Left renal pelvis (tissue), 4 donors: ENCODE results near the gene TASP1. TPM values are rescaled to one million over a fixed set of nuclear protein-coding genes. Genes with fewer than 3 reads are reported as not detected.
A peak's percentile ranks its signal among the peaks of the same experiment; 100 is the strongest.
"Not testable (repeated sequence)": the region's sequence is repeated elsewhere in the genome, so short reads cannot be mapped to it uniquely, and the experiment has no call there.

Experiments used
- DNase-seq, 4 donors: peaks; one replicate each; pipeline ENCODE4 v3.0.0-alpha.2; 2013; ENCODE audit warnings: low read depth in 4 of 4, low spot score in 3 of 4
- polyA plus RNA-seq, 4 donors: library from polyadenylated mRNA; unstranded; fragments of 120-200 nt; gene quantifications; one replicate each; pipeline ENCODE4 v1.2.1, GENCODE V29; 2013; ENCODE audit not compliant: insufficient read length in 4 of 4

Gene TASP1
- polyA plus RNA-seq, 4 donors: 8.4 to 14.7 (median 14.4) TPM

DNA sequence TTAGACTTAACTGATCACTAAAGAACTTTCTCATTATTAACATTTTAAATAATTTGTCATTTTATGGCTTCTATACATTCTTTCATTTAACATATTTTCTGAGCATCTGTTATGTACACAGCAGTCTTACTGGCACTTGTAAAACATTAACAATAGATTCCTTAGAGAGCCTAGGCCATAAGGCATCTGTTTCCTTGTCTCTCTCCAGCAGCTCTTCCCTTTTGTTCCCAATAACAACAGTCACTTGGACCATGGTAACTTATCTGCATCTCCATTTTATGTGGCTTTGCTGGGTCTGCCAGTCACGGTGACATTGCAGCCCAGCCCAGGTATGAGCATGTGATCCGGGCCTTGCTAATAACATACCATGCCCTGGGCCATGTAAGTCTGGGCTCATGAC, 11.7 kb upstream of the TASP1 start:
- DNase-seq: no peak

DNA sequence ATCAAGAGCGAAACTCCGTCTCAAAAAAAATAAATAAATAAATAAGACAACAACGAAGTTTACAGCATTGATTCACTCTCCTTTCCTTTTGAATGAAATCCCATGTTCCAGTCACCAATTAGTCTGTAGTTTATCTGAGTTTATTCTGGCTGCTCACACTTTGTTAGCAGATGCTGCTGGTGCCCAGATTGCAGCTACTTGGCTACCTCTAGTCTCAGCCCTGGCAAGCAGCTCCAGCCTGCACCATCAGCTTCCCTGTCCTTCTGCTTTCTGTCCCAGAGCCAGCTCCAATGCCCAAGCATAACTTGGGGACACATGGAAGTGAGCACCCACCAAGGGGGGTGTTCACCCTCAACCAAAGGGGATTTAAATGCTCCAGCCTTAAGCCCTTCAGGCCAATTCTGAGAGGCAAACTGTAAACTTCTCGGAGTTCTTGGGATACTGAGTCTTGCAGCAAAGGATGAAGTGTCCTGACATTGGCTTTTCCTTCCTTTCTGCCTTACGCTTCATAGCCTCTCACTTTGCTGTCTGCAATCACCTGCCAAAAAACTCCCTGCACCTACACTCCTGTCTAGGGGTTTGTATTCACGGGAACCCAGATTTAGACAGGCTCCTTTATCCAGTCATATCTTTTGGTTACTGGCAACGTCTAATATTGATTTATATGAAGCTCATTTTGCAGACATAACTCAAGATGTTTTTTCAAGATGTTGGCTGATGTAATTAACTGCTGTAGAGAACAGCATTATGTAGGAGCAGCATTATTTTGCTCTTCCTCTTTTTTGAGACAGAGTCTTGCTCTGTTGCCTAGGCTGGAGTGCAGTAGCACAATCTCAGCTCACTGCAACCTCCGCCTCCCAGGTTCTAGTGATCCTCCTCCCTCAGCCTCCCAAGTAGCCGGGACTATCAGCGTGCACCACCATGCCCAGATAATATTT, 9.8 kb upstream of the TASP1 start:
- no peak for DNase-seq

DNA sequence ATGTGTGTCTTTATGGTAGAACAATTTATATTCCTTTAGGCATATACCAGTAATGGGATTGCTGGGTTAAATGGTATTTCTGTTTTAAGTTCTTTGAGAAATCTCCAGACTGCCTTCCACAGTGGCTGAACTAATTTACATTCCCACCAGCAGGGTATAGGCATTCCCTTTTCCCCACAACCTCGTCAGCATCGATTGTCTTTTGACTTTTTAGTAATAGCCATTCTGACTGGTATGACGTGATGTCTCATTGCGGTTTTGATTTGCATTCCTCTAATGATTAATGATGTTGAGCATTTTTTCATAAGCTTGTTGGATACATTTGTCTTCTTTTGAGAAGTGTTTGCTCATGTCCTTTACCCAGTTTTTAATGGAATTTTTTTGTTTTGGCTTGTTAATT, 5.3 kb upstream of the TASP1 start:
- no peak for DNase-seq

DNA sequence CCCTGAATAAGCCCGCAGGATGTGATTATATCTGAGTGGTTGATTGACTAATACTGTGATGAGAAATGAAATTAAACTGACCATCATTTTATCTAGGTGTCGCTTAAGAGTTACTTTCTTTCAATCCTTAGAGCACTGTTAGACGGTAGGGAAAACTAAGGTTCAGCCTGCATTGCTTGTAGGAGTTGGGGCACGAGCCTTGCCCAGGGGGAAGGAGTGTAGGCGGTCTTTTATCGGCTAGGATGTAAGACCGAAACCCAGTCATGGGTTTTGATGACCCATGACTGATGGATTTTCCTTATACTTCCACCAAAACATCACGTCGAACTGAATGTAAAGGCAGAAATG, 392 bp upstream of the TASP1 start:
- DNase-seq: peak in 1 of 4 donors; percentile 18

DNA sequence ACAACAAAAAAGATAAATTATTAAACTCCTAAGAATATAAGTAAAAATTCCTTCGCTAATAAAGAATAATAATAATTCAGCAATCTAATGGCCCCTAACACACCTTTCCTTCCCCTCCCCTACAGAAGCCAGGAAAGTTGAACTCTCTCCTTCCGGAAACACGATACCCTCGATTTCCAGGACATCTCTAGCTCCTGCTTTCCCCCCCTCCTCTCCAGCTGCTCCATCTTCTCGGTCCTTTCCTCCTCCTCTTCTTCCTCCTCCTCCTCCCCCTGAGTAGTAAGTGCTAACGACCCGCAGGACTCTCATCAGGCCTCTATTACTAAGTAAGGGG, 603 bp downstream of the TASP1 start:
- peak in 1 of 4 donors; percentile 16 for DNase-seq

DNA sequence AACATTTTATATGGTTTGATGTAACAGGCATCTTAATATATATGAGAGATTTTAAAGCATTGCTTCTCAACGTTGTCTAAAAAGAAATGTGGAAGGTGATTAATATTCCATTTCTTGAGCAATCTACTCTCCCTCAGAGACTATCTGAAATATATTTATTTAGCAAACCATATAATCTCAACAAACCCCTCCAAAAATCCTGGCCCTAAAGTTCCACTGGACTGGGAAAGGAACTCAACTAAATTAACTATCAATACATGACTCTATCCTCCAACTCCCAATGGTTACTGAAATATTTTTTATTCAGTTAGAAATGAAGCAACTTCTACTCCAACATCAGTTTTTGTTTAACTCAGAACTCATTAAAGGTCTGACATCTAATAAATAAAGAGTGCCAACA, 6.3 kb downstream of the TASP1 start:
- no peak for DNase-seq

DNA sequence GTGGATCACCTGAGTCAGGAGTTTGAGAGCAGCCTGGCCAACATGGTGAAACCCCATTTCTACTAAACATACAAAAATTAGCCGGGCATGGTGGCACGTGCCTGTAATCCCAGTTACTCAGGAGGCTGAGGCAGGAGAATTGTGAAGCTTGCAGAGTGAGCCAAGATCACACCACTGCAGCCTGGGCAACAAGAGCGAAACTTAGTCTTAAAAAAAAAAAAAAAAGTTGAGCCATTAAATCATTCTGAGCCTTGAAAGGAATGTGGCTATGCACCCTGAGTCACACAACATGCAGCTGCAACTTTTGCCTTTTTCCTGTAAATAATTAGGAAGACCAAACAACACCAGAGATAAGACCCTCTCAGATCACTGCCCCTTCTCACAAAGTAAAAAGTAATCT, 11.2 kb downstream of the TASP1 start:
- not testable (repeated sequence) for DNase-seq

DNA sequence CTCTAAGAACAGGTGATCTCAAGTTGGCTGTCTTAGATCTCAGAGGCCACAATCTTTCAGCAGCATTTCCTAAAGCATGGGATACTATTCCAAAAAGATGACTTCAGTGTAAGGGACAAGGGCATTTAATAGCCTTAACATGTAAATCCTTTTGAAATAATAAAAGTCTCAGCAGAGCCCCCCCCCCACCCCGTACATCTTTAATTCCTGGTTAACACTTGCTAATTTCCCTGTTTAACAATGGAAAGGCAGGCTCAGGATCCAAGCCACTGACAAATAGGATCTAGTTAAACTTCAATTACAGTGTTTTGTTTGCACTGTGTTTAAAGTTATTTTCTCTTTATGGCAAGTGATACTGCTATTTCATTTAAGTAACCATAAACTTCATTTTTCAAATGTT, 12.0 kb downstream of the TASP1 start:
- no peak for DNase-seq

DNA sequence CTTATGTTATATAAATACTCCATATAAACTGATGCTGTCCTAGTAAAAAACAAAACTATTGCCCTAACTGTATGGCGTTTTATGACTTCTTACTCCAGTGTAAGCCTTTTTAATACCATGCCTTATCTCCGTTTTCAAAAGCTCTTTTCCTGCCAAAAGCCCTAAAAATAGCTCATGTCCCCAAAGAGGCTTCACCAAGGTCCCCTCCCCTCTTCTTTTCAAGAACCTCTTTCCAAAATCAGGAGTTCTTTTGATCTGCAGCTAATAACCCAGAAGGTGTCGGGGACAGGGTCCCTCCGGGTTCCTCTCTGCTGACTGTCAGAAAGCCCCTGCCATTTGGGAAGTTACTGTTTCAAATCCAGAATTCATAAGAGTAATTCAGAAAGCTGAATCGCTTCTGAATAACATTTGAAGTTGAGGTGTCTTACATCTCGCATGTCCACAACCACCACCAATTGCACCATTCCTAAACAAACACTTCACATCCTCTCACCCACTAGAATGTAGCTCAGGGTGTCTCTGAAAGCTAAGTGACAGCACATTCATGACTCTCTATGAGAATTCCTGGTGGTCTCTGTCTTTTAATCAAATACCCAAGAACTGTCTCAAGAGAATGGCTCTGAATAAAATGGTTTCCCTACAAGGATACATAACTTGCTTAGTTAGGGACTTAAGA, 13.3 kb downstream of the TASP1 start:
- no peak for DNase-seq

DNA sequence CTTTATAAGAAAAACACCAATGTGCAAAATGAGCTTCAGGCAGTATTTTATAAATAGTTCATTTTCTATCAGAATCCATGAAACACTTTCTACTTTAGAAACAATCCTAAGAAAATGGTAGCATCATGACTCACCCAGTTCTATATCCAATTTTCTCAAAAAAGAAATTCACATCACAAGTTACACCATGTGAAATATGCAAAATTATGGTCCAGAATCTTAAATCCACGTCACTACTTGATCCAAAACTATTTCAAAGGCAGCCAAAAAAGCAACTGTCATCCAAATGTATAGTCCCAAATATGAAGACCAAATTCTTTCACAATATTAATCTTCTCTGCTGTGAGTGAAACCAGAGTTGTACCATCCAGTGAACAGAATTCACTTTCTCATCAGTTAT, 19.3 kb downstream of the TASP1 start:
- not testable (repeated sequence) for DNase-seq

DNA sequence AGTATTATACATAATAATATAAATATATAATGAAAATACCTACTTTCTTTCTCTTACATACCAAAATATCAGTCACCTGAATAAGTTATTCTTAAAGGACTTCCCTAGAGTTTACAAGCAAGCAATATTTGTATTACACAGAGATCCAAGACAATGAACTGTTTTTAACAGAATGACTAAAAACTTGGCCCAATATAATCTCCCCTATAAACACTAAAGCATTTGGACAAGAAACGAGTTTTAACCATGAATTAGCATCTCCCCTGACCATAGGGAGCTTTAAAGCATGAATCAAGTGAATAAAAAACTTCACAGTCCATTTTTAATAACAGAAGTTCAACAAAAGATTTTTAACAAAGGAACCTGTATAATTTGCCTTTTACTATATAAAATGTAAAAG, 20.3 kb downstream of the TASP1 start:
- not testable (repeated sequence) for DNase-seq

DNA sequence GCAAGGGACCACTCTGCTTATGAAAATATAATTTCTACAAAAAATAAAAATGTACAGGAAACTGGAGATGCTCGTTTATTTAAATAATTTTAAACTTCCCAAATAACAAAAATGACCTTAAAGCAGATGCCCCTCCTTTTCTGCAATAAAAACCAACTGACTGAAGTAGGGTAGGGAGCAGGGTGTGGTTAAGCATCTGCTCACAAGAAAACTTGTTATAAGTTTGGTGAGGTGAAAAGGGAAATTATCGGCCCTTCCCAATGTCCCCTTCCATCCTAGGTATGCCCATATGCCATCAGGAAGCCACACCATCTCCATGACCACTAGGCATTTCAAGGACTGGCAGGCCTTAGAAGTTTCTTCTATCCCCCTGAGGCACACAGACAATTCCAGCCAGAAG, 21.1 kb downstream of the TASP1 start:
- DNase-seq: not testable (repeated sequence)

DNA sequence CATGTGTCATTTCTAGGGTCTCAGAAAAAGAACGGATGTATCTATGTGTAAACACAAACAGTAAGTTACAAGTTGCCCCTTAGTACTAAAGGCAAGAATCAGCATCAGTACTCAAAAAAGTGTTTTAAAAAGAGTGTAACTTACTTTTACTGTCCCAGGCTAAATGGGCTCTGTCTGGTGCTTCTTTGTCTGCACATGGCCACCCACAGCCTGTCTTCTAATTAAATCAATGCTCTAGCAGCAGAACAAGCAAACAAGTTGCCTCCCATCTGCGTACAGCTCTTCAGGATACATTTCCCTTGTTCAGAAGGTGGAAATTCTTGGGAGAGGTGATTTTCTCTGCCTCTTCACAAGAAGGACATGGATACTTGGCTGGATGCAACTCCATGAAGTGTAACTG, 22.0 kb downstream of the TASP1 start:
- DNase-seq: not testable (repeated sequence)

DNA sequence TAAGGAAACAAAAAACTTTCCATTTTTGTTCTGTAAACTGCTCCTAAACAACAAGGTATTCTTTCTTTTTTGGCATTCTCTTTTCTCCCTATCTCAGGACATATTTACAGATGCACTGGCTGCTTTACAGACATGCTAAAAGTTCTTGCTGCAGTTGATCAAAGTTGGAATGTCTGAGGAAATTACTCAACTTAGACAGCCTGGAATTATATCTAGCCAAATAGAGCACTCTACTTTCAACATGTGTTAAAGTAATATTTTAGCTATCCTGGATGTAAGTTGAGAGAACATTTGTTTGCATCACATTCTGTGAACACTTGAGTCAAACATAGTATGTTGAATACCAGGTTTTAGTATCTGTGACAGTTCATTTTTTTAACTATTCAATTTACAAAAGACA, 24.8 kb downstream of the TASP1 start:
- DNase-seq: no peak

DNA sequence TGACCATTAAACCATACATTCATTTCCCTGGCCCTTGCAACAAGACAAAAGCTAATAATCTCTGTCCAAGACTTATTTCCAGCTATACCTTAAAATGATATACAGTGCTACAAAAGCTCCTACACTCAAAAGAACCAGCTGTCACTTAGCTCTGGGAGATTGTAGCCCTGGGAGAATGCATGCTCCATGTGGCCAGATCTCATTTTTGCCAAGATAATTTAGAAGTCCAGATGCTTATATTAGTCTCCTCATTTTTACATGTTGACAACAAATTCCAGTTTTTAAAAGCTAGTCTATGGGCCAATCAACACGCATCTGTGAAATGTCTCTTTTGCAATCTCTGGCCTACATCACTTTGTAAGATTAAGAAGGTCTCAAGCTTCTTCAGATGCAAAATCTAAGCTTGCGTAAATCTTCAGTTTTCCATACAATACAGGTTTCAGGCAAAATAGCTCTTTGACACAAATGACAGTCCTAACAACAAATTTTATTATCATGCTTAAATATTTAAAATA, 27.1 kb downstream of the TASP1 start:
- no peak for DNase-seq

DNA sequence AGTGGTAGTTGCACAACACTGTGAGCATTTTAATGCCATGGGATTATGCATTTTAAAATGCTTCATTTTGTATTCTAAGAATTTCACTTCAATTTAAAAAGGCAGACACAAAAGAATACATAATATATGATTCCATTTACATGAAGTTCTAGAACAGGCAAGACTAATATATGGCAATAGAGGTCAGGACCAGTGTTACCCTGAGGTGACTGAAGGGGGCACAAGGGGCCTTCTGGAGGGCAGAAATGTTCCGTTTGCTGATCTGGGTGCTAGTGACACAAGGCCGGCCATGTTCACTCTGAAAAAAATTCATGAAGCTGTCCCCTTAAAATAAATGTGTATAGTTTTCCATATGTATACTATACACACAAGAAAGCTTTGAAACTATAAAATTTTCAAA, 28.5 kb downstream of the TASP1 start:
- DNase-seq: no peak

DNA sequence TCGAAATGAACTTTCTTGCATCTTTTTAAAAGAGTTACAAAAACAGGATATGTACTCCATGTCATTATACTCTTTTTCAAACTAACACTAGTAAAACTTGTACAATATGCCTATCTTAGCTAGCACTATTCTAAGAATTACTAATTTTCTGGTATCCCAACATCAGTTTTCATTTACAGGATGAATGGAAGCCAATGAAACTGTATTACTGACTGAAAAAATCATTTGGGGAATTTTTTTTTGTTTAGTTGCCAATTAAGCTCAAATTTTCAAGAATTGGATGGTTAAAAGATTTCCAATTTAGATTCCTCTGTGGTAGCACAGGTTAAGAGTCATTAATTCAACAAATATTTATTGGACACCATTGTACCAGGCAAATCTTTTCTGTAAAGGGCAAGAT, 30.7 kb downstream of the TASP1 start:
- no peak for DNase-seq

DNA sequence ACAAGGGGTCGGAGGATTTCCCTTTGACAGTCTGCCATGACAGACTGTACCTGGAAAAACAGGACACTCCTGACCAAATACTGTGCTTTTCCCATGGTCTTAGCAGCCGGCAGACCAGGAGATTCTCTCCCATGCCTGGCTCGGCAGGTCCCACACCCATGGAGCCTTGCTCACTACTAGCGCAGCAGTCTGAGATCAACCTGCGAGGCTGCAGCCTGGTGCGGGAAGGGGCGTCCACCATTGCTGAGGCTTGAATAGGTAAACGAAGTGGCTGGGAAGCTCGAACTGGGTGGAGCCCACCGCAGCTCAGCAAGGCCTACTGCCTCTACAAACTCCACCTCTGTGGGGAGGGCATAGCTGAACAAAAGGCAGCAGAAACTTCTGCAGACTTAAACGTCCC, 45.3 kb downstream of the TASP1 start:
- not testable (repeated sequence) for DNase-seq

DNA sequence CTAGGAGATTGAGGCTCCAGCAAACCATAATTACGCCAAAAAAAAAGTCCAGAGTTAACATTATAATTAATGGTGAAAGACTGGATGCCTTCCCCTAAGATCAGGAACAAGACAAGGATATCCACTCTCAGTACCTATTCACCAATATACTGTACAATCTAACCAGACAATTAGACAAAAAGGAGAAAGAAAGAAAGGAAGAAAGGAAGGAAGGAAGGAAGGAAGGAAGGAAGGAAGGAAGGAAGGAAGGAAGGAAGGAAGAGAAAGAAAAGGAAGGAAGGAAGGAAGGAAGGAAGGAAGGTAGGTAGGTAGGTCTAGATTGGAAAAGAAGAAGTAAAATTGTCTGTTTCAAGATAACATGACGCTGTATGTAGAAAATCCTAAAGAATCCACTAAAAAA, 50.7 kb downstream of the TASP1 start:
- no peak for DNase-seq

DNA sequence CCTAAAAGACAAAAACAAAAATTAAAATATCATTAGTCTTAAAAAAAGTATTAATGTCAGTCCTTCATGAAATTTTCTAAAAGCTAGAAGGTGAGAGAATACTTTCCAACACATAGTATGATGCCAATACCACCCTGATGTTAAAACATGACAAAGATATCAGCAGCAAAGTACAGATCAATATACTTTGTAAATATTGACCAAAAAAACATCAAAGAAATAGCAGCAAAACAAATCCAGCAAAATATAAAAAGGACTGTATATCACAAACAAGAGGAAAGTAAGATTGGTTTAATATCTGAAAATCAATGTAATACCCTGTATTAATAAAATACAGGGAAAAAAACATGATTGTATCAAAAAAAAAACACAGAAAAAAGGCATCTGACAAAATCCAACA, 51.4 kb downstream of the TASP1 start:
- DNase-seq: no peak

DNA sequence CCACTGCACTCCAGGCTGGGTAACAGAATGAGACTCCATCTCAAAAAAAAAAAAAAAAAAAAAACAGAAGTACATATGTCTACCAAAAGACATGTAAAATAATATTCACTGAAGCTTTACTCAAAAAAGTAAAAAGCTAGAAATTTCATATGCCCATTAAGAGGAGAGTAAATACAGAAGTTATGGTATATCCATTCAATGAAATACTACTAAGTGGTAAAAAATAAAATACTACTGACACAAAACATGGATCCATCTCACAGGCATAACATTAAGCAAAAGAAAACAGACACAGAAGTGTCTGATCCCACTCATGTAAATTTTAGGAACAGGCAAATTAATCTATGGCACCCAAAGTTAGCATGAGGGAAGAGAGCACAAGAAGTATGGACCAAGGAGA, 52.6 kb downstream of the TASP1 start:
- no peak for DNase-seq

DNA sequence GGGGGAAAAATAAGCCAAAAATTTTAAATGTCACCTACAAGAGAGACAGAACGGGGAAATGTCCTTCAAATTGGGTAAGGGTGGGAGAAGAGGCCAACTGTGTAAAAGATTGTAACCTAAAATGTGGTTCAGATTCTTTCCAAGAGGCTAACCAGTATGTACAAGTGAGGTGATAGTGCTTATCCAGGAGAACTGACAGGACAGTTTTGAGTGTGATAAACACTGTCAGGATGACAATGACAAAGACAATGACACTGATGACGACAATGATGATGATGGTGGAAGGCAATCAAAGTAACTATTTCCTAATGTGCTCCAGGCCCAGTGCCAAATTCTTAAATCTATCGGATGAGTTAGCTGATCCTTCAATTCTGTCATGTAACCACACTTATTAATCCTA, 57.3 kb downstream of the TASP1 start:
- DNase-seq: no peak
